ENCODE measurements around the gene EPB41L4A. TPM values are rescaled to one million over a fixed set of nuclear protein-coding genes. Genes with fewer than 3 reads are reported as not detected.

Gene EPB41L4A
- total and polyA plus RNA-seq, 2 donors (not counting 3 experiments of a cell fraction or from before 2014, with no cell fraction given): 6.0 to 17.9 TPM

GRCh38 chr5:112160652-112161391 is 258.3 kb downstream of the EPB41L4A start:
- Histone ChIP-seq H2AFZ (ENCODE audit: low read depth, low read length) (peak overlapping the region; percentile 33), H3K9me1 (replicated peaks; ENCODE audit: control insufficient read depth, extremely low read depth, insufficient read depth, low read length) (no peaks in the 10 kb centered on the region), H3K9ac (replicated peaks; ENCODE audit: extremely low read depth, insufficient read depth, low read length) (peak overlapping the region; percentile 92), H3K4me2 (ENCODE audit: insufficient read depth, low read length) (peak overlapping the region; percentile 100), H3K27ac (ENCODE audit: insufficient read depth, low read depth, low read length) (peak overlapping the region; percentile 72), H3K36me3 (ENCODE audit: control insufficient read depth in 2 of 2, extremely low read depth in 1 of 2, insufficient read depth in 2 of 2, low read length in 2 of 2) (peaks cover 13 to 20% of the 10 kb centered on the region in 2 experiments), H3K4me1 (ENCODE audit: control insufficient read depth, extremely low read depth, insufficient read depth, low read length) (peaks cover 17% of the 10 kb centered on the region), H3K9me3 (replicated peaks; ENCODE audit: control insufficient read depth, insufficient read depth, low read length) (no peaks in the 10 kb centered on the region), H3K4me3 (replicated peaks in 1 of 3; ENCODE audit: insufficient read depth in 1 of 3, low read depth in 1 of 3, low read length in 3 of 3) (peak overlapping the region; percentile 90 to 100 (median 92)), H3K27me3 (ENCODE audit: control insufficient read depth in 2 of 2, insufficient read depth in 2 of 2, low read length in 2 of 2) (peaks cover 0 to 4% of the 10 kb centered on the region in 2 experiments), H3K79me2 (ENCODE audit: control insufficient read depth, insufficient read depth, low read length) (peaks cover 24% of the 10 kb centered on the region), H4K20me1 (replicated peaks; ENCODE audit: control insufficient read depth, extremely low read depth, insufficient read depth, low read length) (no peaks in the 10 kb centered on the region)
- no peak for TF ChIP-seq JUN (IDR thresholded peaks at IDR 0.05; ENCODE audit: borderline replicate concordance, insufficient read depth, insufficient read length, low read depth)
- TF ChIP-seq MAX (IDR thresholded peaks at IDR 0.05; ENCODE audit: insufficient read depth, insufficient read length): peak; percentile 37
- peak; percentile 98 for TF ChIP-seq POLR2A (IDR thresholded peaks at IDR 0.05; ENCODE audit: low read depth, low read length)
- peak; percentile 99 for TF ChIP-seq POLR2AphosphoS5 (IDR thresholded peaks at IDR 0.05; ENCODE audit: insufficient read depth, low read depth, low read length)
- TF ChIP-seq, protein P1, sequence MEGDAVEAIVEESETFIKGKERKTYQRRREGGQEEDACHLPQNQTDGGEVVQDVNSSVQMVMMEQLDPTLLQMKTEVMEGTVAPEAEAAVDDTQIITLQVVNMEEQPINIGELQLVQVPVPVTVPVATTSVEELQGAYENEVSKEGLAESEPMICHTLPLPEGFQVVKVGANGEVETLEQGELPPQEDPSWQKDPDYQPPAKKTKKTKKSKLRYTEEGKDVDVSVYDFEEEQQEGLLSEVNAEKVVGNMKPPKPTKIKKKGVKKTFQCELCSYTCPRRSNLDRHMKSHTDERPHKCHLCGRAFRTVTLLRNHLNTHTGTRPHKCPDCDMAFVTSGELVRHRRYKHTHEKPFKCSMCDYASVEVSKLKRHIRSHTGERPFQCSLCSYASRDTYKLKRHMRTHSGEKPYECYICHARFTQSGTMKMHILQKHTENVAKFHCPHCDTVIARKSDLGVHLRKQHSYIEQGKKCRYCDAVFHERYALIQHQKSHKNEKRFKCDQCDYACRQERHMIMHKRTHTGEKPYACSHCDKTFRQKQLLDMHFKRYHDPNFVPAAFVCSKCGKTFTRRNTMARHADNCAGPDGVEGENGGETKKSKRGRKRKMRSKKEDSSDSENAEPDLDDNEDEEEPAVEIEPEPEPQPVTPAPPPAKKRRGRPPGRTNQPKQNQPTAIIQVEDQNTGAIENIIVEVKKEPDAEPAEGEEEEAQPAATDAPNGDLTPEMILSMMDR (IDR thresholded peaks at IDR 0.05; ENCODE audit: extremely low read depth in 1 of 2, insufficient read depth in 1 of 2, low read depth in 1 of 2, low read length in 2 of 2): peak; percentile 99
- dilution Hi-C loops (cut with MboI; ENCODE audit: extremely low pct_ligation_motif_present, low sequenced_read_pairs) (no loop called here), intact Hi-C loops (cut with micrococcal nuclease) (loop anchor here (1.0 to 5.0 kb wide), 5 partner anchors 258 to 649 kb away; partner anchors contain the start of genes EPB41L4A, NREP and STARD4)
- peak; percentile 92 for DNase-seq (ENCODE audit: low read depth, low spot score)
- POLR2A ChIA-PET: interaction anchor here (0.6 to 1.8 kb wide), 5 partner anchors 11 to 648 kb away, joined by 3 to 8 read pairs (median 4); partner anchors contain the start of genes NREP and STARD4
- peak; percentile 96 for FAIRE-seq
- CTCF ChIA-PET: interaction anchor here (0.6 to 6.1 kb wide), 12 partner anchors 15 to 1013 kb away, joined by 3 to 52 read pairs (median 4); no protein-coding TSS in a partner anchor
- TSS peak; percentile 73 for BruUV-seq (replicated peaks)
